T-helper 17 cell (primary cell): Measurements from ENCODE around the gene TCTN2. TPM values are rescaled to one million over a fixed set of nuclear protein-coding genes. Genes with fewer than 3 reads are reported as not detected.

ENCODE experiments used
- total RNA-seq, 4 donors: library from RNA in 2 of 4; stranded (reverse) in 2 of 4; gene quantifications; one replicate each; pipeline ENCODE4 v1.2.3 and lab custom pipeline; 2022 to 2026

TCTN2 gene
- total RNA-seq, 2 donors from 2014 or later: 5.1 to 6.0 TPM

Other genes starting within 250 kb of the TCTN2 start
- 10 to 100 TPM in 1 of 2 donors, 1 to 10 TPM in 1; 9.6 to 11.8 TPM for gene RILPL2, start 234.4 kb upstream of the TCTN2 start, total RNA-seq
- 10 to 100 TPM; 31.3 to 36.5 TPM for gene SNRNP35, start 213.0 kb upstream of the TCTN2 start, total RNA-seq
- 1 to 10 TPM; 3.4 TPM for gene RILPL1, start 137.4 kb upstream of the TCTN2 start, total RNA-seq
- gene TMED2, start 86.6 kb upstream of the TCTN2 start, total RNA-seq: 100 to 1,000 TPM in 1 of 2 donors, 10 to 100 TPM in 1; 91.8 to 102 TPM
- 10 to 100 TPM; 22.7 to 26.0 TPM for gene DDX55, start 69.0 kb upstream of the TCTN2 start, total RNA-seq
- gene EIF2B1, start 37.4 kb upstream of the TCTN2 start, total RNA-seq: 10 to 100 TPM; 43.0 to 45.6 TPM
- gene GTF2H3, start 37.3 kb upstream of the TCTN2 start, total RNA-seq: 10 to 100 TPM; 14.6 to 17.1 TPM
- gene ATP6V0A2, start 41.2 kb downstream of the TCTN2 start, total RNA-seq: 10 to 100 TPM; 34.9 to 38.3 TPM
- under 1 TPM; 0.08 to 0.25 TPM for gene DNAH10, start 91.2 kb downstream of the TCTN2 start, total RNA-seq